WTC11 (cell line): ENCODE measurements around the gene ARHGAP19. TPM values are rescaled to one million over a fixed set of nuclear protein-coding genes. Genes with fewer than 3 reads are reported as not detected.

Experiments
- ATAC-seq: fragments of 200-7000 bp; cut with Tn5 transposase; 2 replicates; pipeline ENCODE4 v1.10.0; 2021; ENCODE audit warnings: mild to moderate bottlenecking, moderate library complexity
- CTCF ChIA-PET: fragments of 300-600 bp; sonication (Branson Sonifier 250); formaldehyde crosslinking; loops from one replicate; lab custom pipeline; 2021; ENCODE audit warnings: antibody characterized with exemption; lab: Charles Lee
- POLR2A ChIA-PET: fragments of 350-600 bp; sonication (Branson Sonifier 250); formaldehyde crosslinking; loops from one replicate; lab custom pipeline; 2021; ENCODE audit warnings: antibody characterized with exemption; lab: Charles Lee
- DNase-seq: peaks from one replicate; pipeline ENCODE4 v3.0.0; 2021; ENCODE audit warnings: low spot score
- H3K27ac Mint-ChIP-seq: 2 replicates; pipeline ENCODE4 v1.8.0; 2021; ENCODE audit warnings: mixed read lengths
- H3K27me3 Mint-ChIP-seq: 2 replicates; pipeline ENCODE4 v1.8.0; 2021; ENCODE audit warnings: low read depth, mild to moderate bottlenecking, moderate library complexity, mixed read lengths
- H3K36me3 Mint-ChIP-seq: 2 replicates; pipeline ENCODE4 v1.8.0; 2021; ENCODE audit warnings: mixed read lengths
- H3K4me1 Mint-ChIP-seq: 2 replicates; pipeline ENCODE4 v1.8.0; 2022; ENCODE audit warnings: mixed read lengths
- H3K4me3 Mint-ChIP-seq: 2 replicates; pipeline ENCODE4 v1.8.0; 2021; ENCODE audit warnings: mild to moderate bottlenecking, moderate library complexity, mixed read lengths
- H3K9me3 Mint-ChIP-seq: 2 replicates; pipeline ENCODE4 v1.8.0; 2021; ENCODE audit warnings: mixed read lengths
- AR ChIP-seq: fragments of 250-450 bp; sonication (Bioruptor Pico); IDR thresholded peaks from 2 replicates; pipeline ENCODE4 v1.9.0; 2021; ENCODE audit warnings: mild to moderate bottlenecking
- ATF3 ChIP-seq: sonication (generic); formaldehyde crosslinking; conservative IDR thresholded peaks from 2 replicates; pipeline ENCODE4 v1.8.1; 2022; ENCODE audit warnings: mild to moderate bottlenecking, missing genetic modification reagents
- CBFB ChIP-seq: sonication (generic); formaldehyde crosslinking; IDR thresholded peaks from 2 replicates; pipeline ENCODE4 v1.8.1; 2022; ENCODE audit warnings: mild to moderate bottlenecking, low read depth, missing genetic modification reagents
- CDX4 ChIP-seq: fragments of 250-450 bp; sonication (Bioruptor Pico); IDR thresholded peaks from 2 replicates; pipeline ENCODE4 v1.9.0; 2021; ENCODE audit warnings: moderate library complexity, mild to moderate bottlenecking, inconsistent platforms, borderline replicate concordance
- E2F5 ChIP-seq: sonication (generic); formaldehyde crosslinking; IDR thresholded peaks from 2 replicates; pipeline ENCODE4 v1.8.1; 2022; ENCODE audit warnings: mild to moderate bottlenecking, moderate library complexity, missing genetic modification reagents
- NFATC4 ChIP-seq: fragments of 250-450 bp; sonication (Bioruptor Pico); IDR thresholded peaks from 2 replicates; pipeline ENCODE4 v1.9.0; 2021; ENCODE audit warnings: mild to moderate bottlenecking
- NFYB ChIP-seq: sonication (generic); formaldehyde crosslinking; conservative IDR thresholded peaks from 2 replicates; pipeline ENCODE4 v1.8.0; 2022; ENCODE audit warnings: low read depth, missing genetic modification reagents
- NR1H2 ChIP-seq: sonication (generic); formaldehyde crosslinking; IDR thresholded peaks from 2 replicates; pipeline ENCODE4 v1.9.0; 2021; ENCODE audit warnings: mild to moderate bottlenecking, moderate library complexity, missing genetic modification reagents
- OVOL2 ChIP-seq: fragments of 250-450 bp; sonication (Bioruptor Pico); IDR thresholded peaks from 2 replicates; pipeline ENCODE4 v1.9.0; 2021; ENCODE audit warnings: mild to moderate bottlenecking, borderline replicate concordance
- ZNF121 ChIP-seq: sonication (generic); formaldehyde crosslinking; IDR thresholded peaks from 2 replicates; pipeline ENCODE4 v1.8.0; 2023; ENCODE audit warnings: missing genetic modification reagents
- ZNF263 ChIP-seq: sonication (generic); formaldehyde crosslinking; IDR thresholded peaks from 2 replicates; pipeline ENCODE4 v1.8.1; 2022; ENCODE audit warnings: low read depth, mild to moderate bottlenecking, moderate library complexity, missing genetic modification reagents
- ZNF416 ChIP-seq: fragments of 250-450 bp; sonication (Bioruptor Pico); IDR thresholded peaks from 2 replicates; pipeline ENCODE4 v1.9.0; 2021; ENCODE audit warnings: mild to moderate bottlenecking, inconsistent platforms
- total RNA-seq: library from RNA; stranded (reverse); gene quantifications from 3 replicates; pipeline ENCODE4 v1.2.3, GENCODE V29; 2021
- TF ChIP-seq, protein P1 (sequence below): sonication (generic); formaldehyde crosslinking; IDR thresholded peaks from 2 replicates; pipeline ENCODE4 v1.8.1; 2023; ENCODE audit warnings: mild to moderate bottlenecking, missing genetic modification reagents
- TF ChIP-seq, protein P2 (sequence below): sonication (generic); formaldehyde crosslinking; IDR thresholded peaks from 2 replicates; pipeline ENCODE4 v1.8.0; 2023; ENCODE audit warnings: missing genetic modification reagents
- TF ChIP-seq, protein P3 (sequence below): fragments of 250-450 bp; sonication (Bioruptor Pico); IDR thresholded peaks from 2 replicates; pipeline ENCODE4 v1.8.0; 2021; ENCODE audit warnings: mild to moderate bottlenecking

The ARHGAP19 gene
- total RNA-seq, 1 experiment from 2014 or later, result 42.2 TPM

DNA sequence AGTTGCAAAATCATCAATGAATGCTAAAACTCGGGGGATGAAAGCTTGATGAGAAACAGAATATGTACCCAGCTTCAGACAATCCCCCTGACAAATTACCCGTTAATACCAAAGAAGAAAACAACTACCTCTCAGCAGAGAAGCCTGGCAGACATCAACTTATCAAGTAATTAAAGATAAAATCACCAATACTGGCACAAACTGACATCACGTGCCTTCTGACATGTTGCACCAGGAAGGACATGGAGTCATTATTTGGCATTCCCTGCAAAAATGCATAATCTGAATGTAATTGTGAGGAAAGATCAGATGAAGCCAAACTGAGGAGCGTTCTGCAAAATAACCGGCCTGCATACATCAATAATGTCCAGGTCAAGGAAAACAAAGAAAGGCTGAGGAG lies 114.4 kb downstream of the ARHGAP19 start (continued):
- TF ChIP-seq, protein P1, sequence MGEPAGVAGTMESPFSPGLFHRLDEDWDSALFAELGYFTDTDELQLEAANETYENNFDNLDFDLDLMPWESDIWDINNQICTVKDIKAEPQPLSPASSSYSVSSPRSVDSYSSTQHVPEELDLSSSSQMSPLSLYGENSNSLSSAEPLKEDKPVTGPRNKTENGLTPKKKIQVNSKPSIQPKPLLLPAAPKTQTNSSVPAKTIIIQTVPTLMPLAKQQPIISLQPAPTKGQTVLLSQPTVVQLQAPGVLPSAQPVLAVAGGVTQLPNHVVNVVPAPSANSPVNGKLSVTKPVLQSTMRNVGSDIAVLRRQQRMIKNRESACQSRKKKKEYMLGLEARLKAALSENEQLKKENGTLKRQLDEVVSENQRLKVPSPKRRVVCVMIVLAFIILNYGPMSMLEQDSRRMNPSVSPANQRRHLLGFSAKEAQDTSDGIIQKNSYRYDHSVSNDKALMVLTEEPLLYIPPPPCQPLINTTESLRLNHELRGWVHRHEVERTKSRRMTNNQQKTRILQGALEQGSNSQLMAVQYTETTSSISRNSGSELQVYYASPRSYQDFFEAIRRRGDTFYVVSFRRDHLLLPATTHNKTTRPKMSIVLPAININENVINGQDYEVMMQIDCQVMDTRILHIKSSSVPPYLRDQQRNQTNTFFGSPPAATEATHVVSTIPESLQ (CRISPR knock-in tag), result no peak
- TF ChIP-seq, protein P2, sequence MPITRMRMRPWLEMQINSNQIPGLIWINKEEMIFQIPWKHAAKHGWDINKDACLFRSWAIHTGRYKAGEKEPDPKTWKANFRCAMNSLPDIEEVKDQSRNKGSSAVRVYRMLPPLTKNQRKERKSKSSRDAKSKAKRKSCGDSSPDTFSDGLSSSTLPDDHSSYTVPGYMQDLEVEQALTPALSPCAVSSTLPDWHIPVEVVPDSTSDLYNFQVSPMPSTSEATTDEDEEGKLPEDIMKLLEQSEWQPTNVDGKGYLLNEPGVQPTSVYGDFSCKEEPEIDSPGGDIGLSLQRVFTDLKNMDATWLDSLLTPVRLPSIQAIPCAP (CRISPR knock-in tag), result no peak
- TF ChIP-seq CBFB (CRISPR knock-in tag), result no peak
- no peak for TF ChIP-seq E2F5 (CRISPR knock-in tag)
- TF ChIP-seq NR1H2 (CRISPR knock-in tag), result no peak
- no peak for TF ChIP-seq ZNF416
- TF ChIP-seq ZNF263 (CRISPR knock-in tag), result no peak
- no peak for TF ChIP-seq CDX4 (CRISPR knock-in tag)

GRCh38 chr10:97176226-97176625 lies 116.2 kb downstream of the ARHGAP19 start:
- Mint-ChIP-seq H3K36me3 (no peaks in the 10 kb centered on the region), H3K9me3 (no peaks in the 10 kb centered on the region), H3K4me1 (peaks cover 8% of the 10 kb centered on the region; the same call in 1 of the 2 replicates), H3K27me3 (peaks cover 9% of the 10 kb centered on the region), H3K4me3 (no peak overlapping the region), H3K27ac (no peak overlapping the region)
- DNase-seq (no peak), ATAC-seq (no peak)
- CTCF ChIA-PET, result interaction anchor here (0.8 to 2.6 kb wide), 3 partner anchors 20 to 103 kb away, joined by 3 to 13 read pairs (median 6); no protein-coding TSS in a partner anchor
- POLR2A ChIA-PET, result interaction anchor here (0.5 kb wide), 1 partner anchor 77 kb away, joined by 3 read pairs; no protein-coding TSS in a partner anchor
- TF ChIP-seq, protein P2 (CRISPR knock-in tag), result no peak
- TF ChIP-seq ATF3 (CRISPR knock-in tag) (no peak), OVOL2 (CRISPR knock-in tag) (no peak), NFYB (CRISPR knock-in tag) (no peak), NFATC4 (CRISPR knock-in tag) (no peak), ZNF121 (CRISPR knock-in tag) (no peak), E2F5 (CRISPR knock-in tag) (no peak), AR (CRISPR knock-in tag) (no peak)
- TF ChIP-seq, protein P3, sequence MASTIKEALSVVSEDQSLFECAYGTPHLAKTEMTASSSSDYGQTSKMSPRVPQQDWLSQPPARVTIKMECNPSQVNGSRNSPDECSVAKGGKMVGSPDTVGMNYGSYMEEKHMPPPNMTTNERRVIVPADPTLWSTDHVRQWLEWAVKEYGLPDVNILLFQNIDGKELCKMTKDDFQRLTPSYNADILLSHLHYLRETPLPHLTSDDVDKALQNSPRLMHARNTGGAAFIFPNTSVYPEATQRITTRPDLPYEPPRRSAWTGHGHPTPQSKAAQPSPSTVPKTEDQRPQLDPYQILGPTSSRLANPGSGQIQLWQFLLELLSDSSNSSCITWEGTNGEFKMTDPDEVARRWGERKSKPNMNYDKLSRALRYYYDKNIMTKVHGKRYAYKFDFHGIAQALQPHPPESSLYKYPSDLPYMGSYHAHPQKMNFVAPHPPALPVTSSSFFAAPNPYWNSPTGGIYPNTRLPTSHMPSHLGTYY (CRISPR knock-in tag), result no peak
